ENCODE results near the gene ZNF460. TPM values are rescaled to one million over a fixed set of nuclear protein-coding genes. Genes with fewer than 3 reads are reported as not detected.

ZNF460 gene
- total RNA-seq, 2 experiments from 2014 or later: 62.5 to 94.7 TPM

- H3K79me2 ChIP-seq (ENCODE audit: insufficient read depth, low read depth, low read length): no peaks in the 10 kb centered on the region
- POLR2A ChIA-PET: no interaction called here
- no peaks in the 10 kb centered on the region for H3K36me3 ChIP-seq (ENCODE audit: insufficient read depth, low read length)
Measured at GRCh38 chr19:57342582-57342981, 62.3 kb downstream of the ZNF460 start.

More at GRCh38 chr19:57342582-57342981, 62.3 kb downstream of the ZNF460 start:
- Histone ChIP-seq H3K4me1 (ENCODE audit: insufficient read depth, low read length, poor library complexity, severe bottlenecking) (no peaks in the 10 kb centered on the region), H3K9me2 (ENCODE audit: insufficient read depth, low read length) (no peaks in the 10 kb centered on the region), H2AFZ (ENCODE audit: low read length) (no peak overlapping the region), H3K9me3 (ENCODE audit: low read length) (no peaks in the 10 kb centered on the region), H3K4me2 (ENCODE audit: low read length) (no peak overlapping the region), H4K20me1 (ENCODE audit: insufficient read depth, low read length) (no peaks in the 10 kb centered on the region), H3K4me3 (ENCODE audit: low read depth, low read length, poor library complexity, severe bottlenecking) (no peak overlapping the region), H3K27ac (ENCODE audit: low read depth, low read length, poor library complexity, severe bottlenecking) (no peak overlapping the region)
- CTCF ChIA-PET (ENCODE audit: unreplicated experiment): no interaction called here
- BruUV-seq (replicated peaks): no TSS peak
- TF ChIP-seq EZH2phosphoT487 (IDR thresholded peaks at IDR 0.05; ENCODE audit: borderline replicate concordance, low read depth, low read length): no peak
- intact Hi-C loops (cut with micrococcal nuclease; ENCODE audit: unreplicated experiment): no loop called here
- DNase-seq (ENCODE audit: low spot score): no peak

Other genes starting within 250 kb of the ZNF460 start
- gene USP29, start 160.5 kb upstream of the ZNF460 start, total RNA-seq (2014; rRNA removed; shearing (Covaris generic)): not detected in 2 replicates
- gene USP29, start 160.5 kb upstream of the ZNF460 start, total RNA-seq (2022): not detected in 2 replicates
- gene ZIM3, start 135.3 kb upstream of the ZNF460 start, total RNA-seq (2014; rRNA removed; shearing (Covaris generic)): not detected in 2 replicates
- not detected in 2 replicates for gene ZIM3, start 135.3 kb upstream of the ZNF460 start, total RNA-seq (2022)
- gene DUXA, start 113.0 kb upstream of the ZNF460 start, total RNA-seq (2014; rRNA removed; shearing (Covaris generic)): not detected in 2 replicates
- not detected in 2 replicates for gene DUXA, start 113.0 kb upstream of the ZNF460 start, total RNA-seq (2022)
- gene ZNF264, start 89.0 kb upstream of the ZNF460 start, total RNA-seq (2014; rRNA removed; shearing (Covaris generic)): 7.3 and 10.0 TPM in 2 replicates
- gene ZNF264, start 89.0 kb upstream of the ZNF460 start, total RNA-seq (2022): 12.2 and 12.6 TPM in 2 replicates
- not detected in 2 replicates for gene AURKC, start 49.5 kb upstream of the ZNF460 start, total RNA-seq (2014; rRNA removed; shearing (Covaris generic))
- 1.1 TPM in 1 of 2 replicates, not detected in the other for gene AURKC, start 49.5 kb upstream of the ZNF460 start, total RNA-seq (2022)
- gene ZNF805, start 39.9 kb upstream of the ZNF460 start, total RNA-seq (2014; rRNA removed; shearing (Covaris generic)): 12.2 and 14.9 TPM in 2 replicates
- 8.1 and 10.9 TPM in 2 replicates for gene ZNF805, start 39.9 kb upstream of the ZNF460 start, total RNA-seq (2022)
- 11.5 and 14.6 TPM in 2 replicates for gene ZNF543, start 40.0 kb downstream of the ZNF460 start, total RNA-seq (2014; rRNA removed; shearing (Covaris generic))
- gene ZNF543, start 40.0 kb downstream of the ZNF460 start, total RNA-seq (2022): 9.4 and 10.9 TPM in 2 replicates
- gene ZNF304, start 70.8 kb downstream of the ZNF460 start, total RNA-seq (2014; rRNA removed; shearing (Covaris generic)): 5.0 and 6.8 TPM in 2 replicates
- gene ZNF304, start 70.8 kb downstream of the ZNF460 start, total RNA-seq (2022): 5.8 and 6.8 TPM in 2 replicates
- 12.7 and 19.3 TPM in 2 replicates for gene TRAPPC2B, start 83.1 kb downstream of the ZNF460 start, total RNA-seq (2014; rRNA removed; shearing (Covaris generic))
- gene TRAPPC2B, start 83.1 kb downstream of the ZNF460 start, total RNA-seq (2022): 8.7 and 9.8 TPM in 2 replicates
- 2.8 and 3.9 TPM in 2 replicates for gene ZNF547, start 83.1 kb downstream of the ZNF460 start, total RNA-seq (2014; rRNA removed; shearing (Covaris generic))
- 4.5 and 4.8 TPM in 2 replicates for gene ZNF547, start 83.1 kb downstream of the ZNF460 start, total RNA-seq (2022)
- gene ZNF548, start 109.4 kb downstream of the ZNF460 start, total RNA-seq (2014; rRNA removed; shearing (Covaris generic)): 18.9 and 23.9 TPM in 2 replicates
- gene ZNF548, start 109.4 kb downstream of the ZNF460 start, total RNA-seq (2022): 41.8 and 42.4 TPM in 2 replicates
- 18.9 and 31.4 TPM in 2 replicates for gene ZNF17, start 130.7 kb downstream of the ZNF460 start, total RNA-seq (2014; rRNA removed; shearing (Covaris generic))
- gene ZNF17, start 130.7 kb downstream of the ZNF460 start, total RNA-seq (2022): 14.9 and 15.9 TPM in 2 replicates
- gene ZNF749, start 154.8 kb downstream of the ZNF460 start, total RNA-seq (2014; rRNA removed; shearing (Covaris generic)): 27.1 and 30.1 TPM in 2 replicates
- gene ZNF749, start 154.8 kb downstream of the ZNF460 start, total RNA-seq (2022): 14.2 and 18.0 TPM in 2 replicates
- not detected in 2 replicates for gene VN1R1, start 176.7 kb downstream of the ZNF460 start, total RNA-seq (2014; rRNA removed; shearing (Covaris generic))
- gene VN1R1, start 176.7 kb downstream of the ZNF460 start, total RNA-seq (2022): not detected in 2 replicates
- gene ZNF772, start 197.1 kb downstream of the ZNF460 start, total RNA-seq (2014; rRNA removed; shearing (Covaris generic)): 0.85 and 0.88 TPM in 2 replicates
- gene ZNF772, start 197.1 kb downstream of the ZNF460 start, total RNA-seq (2022): 1.1 and 1.5 TPM in 2 replicates
- gene ZNF419, start 207.3 kb downstream of the ZNF460 start, total RNA-seq (2014; rRNA removed; shearing (Covaris generic)): 5.0 and 7.2 TPM in 2 replicates
- 6.7 and 10.5 TPM in 2 replicates for gene ZNF419, start 207.3 kb downstream of the ZNF460 start, total RNA-seq (2022)
- gene ZNF773, start 219.5 kb downstream of the ZNF460 start, total RNA-seq (2014; rRNA removed; shearing (Covaris generic)): 9.6 and 12.0 TPM in 2 replicates
- gene ZNF773, start 219.5 kb downstream of the ZNF460 start, total RNA-seq (2022): 6.1 and 8.7 TPM in 2 replicates
- gene ZNF549, start 246.9 kb downstream of the ZNF460 start, total RNA-seq (2014; rRNA removed; shearing (Covaris generic)): 6.1 and 7.5 TPM in 2 replicates
- gene ZNF549, start 246.9 kb downstream of the ZNF460 start, total RNA-seq (2022): 6.6 and 8.8 TPM in 2 replicates

Data from OCI-LY7 (cell line).